GM21447 (cell line): ENCODE measurements around the gene NAALADL2.
"Not testable (repeated sequence)": the region's sequence is repeated elsewhere in the genome, so short reads cannot be mapped to it uniquely, and the experiment has no call there.

Experiments used
- ATAC-seq: cut with Tn5 transposase; IDR thresholded peaks from one replicate; pipeline ENCODE4 v1.9.1; 2021; ENCODE audit not compliant: unreplicated experiment

NAALADL2 gene

DNA sequence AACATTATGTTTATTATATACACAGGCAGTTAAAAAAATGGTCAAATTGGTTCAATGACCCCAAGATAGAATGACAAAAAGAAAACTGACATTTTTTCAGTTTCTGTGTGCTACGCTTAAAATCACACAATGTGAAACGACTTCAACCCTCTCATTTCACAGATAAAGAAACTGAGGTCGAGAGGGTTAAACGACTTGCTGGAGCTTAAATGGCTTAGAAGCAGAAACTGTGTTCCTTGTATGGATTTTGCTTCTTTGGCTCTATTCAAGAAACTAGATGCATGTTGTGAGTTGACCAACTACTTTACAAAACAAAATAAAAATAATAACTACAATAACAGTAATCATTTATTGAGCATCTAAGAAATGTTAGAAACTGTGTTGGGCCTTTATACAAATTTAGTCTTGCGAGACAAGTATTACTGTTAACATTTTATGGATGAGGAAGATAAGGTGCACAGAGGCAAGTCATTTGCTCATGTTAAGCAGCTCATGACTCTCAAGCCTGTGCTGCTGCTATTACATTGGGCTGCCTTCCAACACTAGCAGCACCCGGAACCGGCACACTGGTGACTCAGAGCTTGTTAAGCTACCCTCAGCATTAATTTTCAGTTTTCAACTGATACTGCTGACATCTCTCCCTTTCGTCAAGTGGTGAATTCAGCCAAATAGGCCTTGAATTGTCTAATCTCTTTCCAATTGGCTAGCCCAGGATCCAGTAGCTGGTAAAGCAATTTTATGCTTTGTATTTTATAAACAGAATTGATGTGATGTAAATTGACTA is 487.6 kb downstream of the NAALADL2 start:
- ATAC-seq, result no peak

- no peak for ATAC-seq
Measured at GRCh38 chr3:175349168-175349567, 490.0 kb downstream of the NAALADL2 start.

DNA sequence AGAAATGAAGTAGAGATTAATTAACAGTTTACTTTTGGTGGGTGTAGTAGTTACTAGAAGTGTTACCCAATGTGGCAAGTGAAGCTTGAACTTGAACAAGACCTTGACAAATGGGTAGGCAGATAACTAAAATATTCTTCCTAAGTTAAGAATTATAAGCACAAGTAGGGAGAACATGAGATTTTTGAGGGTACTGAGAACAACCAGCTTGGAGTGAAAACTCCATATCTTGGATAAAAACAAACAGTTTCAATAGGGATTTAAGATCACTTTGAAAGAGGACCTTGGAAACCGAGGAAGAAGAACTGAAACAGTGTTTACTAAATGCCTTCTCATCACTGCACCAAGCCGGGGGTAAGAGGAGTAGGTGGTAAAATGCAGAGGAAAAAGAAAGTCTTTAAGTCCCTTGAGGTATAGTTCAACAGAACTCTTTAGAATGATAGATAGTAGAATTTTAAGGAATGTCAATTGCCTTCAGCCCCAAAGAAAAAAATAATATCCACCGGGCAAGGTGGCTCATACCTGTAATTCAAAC is 496.7 kb downstream of the NAALADL2 start:
- no peak for ATAC-seq

DNA sequence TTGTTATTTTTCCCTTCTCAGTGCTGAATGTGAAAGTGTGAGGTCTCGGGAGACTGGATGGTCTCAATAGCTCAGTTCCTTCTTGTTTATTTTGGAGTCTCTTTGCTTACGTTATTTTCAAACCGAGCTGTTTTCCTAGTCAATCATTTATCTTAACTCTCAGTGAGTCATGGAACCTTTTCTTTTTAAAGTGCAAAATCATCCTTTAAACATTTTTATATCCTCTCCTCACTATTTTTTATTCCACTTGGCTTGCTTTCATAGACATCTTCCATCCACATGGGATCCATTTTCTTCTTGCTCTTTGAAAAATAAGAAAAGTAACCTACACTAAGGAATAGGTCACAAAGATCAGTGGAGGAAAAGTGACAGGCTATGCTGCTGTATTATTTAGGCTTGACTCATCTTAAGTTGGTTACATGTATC is 497.8 kb downstream of the NAALADL2 start:
- ATAC-seq, result no peak

- no peak for ATAC-seq
Measured at GRCh38 chr3:175357758-175358157, 498.6 kb downstream of the NAALADL2 start.

GRCh38 chr3:175358935-175359334 is 499.8 kb downstream of the NAALADL2 start:
- no peak for ATAC-seq

GRCh38 chr3:175370426-175370825 is 511.3 kb downstream of the NAALADL2 start:
- not testable (repeated sequence) for ATAC-seq

DNA sequence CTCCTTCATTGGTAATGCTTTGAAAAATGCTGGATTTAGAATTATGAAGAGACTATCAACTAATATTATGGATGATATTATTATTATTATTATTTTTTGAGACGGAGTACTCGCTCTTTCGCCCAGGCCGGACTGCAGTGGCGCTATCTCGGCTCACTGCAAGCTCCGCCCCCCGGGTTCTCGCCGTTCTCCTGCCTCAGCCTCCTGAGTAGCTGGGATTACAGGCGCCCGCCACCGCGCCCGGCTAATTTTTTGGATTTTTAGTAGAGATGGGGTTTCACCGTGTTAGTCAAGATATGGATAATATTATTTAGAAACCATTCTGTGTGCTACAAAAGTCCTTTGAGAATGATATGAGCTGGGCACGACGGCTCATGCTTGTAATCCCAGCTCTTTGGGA is 512.1 kb downstream of the NAALADL2 start:
- ATAC-seq, result not testable (repeated sequence)

GRCh38 chr3:175374705-175375104 is 515.6 kb downstream of the NAALADL2 start:
- ATAC-seq, result no peak

- ATAC-seq, result no peak
Measured at GRCh38 chr3:175378348-175378747, 519.2 kb downstream of the NAALADL2 start.

DNA sequence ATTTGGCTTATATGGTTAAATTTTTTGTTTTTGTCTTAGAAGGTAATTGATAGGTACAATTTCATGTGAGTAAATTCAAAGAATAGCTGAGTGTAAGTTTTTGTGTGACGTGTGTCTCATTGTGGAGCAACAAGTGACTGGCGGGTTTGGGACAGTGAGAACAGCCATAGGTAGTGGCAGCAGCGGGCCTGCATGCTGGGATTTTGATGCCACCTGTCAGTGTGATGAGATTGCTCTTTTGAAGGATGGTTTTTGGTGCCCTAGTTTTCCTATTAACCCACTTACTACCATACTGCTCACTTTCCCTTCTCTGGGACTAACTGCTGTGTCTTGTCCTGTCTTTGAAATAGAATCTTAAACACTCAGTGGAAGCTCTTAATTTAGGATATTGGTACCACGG is 522.6 kb downstream of the NAALADL2 start:
- ATAC-seq, result no peak

GRCh38 chr3:175383371-175383770 is 524.2 kb downstream of the NAALADL2 start:
- ATAC-seq, result no peak

DNA sequence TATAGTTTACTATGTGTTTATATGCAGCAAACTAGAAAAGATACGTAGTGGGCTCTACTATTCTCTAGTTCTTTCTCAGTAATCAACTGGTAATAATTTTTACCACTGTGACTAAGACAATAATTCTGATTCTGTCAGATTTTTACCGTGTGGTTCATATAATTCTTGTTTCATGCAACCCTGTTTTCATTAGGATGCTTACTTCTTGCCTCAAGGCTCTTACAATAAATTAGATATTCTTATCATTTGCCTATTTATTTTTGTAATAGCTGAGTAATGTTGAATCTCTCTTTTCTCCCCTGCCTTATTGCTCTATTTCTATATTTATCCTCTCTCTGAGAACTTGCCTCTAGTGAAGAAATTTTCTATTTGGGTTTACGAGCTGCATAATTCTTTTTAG is 524.7 kb downstream of the NAALADL2 start:
- ATAC-seq, result no peak

DNA sequence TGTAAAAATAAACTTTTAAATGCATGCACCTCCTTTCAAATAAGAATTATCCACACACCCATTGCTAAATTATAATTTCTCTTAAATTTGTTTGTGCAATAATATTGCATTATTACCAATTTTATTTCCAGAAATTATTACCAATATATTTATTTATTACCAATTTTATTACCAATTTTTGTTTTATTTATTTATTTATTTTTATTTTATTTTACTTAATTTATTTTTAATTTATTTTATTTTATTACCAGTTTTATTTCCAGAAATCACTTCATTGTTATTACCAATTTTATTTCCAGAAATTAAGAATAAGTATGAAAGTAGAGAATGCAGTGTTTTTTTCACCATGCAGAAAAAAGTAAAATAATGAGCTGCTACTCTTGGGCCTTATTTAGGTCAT is 525.4 kb downstream of the NAALADL2 start:
- ATAC-seq, result no peak

DNA sequence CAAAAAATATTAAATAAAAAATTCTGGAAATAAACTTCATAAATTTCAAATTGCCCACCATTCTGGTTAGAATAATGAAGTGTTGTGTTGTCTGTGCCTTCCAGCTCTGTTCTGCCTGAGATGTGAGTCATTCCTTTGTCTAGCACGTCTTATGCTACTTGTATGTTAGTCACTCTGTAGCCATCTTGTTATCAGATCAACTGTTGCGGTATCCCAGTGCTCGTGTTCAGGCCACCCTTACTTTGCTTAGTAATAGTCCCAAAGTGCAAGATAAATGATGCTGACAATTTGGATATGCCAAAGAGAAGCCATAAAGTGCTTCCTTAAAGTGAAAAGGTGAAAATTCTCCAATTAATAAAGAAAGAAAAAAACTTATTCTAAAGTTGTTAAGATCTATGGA is 527.5 kb downstream of the NAALADL2 start:
- ATAC-seq, result no peak

DNA sequence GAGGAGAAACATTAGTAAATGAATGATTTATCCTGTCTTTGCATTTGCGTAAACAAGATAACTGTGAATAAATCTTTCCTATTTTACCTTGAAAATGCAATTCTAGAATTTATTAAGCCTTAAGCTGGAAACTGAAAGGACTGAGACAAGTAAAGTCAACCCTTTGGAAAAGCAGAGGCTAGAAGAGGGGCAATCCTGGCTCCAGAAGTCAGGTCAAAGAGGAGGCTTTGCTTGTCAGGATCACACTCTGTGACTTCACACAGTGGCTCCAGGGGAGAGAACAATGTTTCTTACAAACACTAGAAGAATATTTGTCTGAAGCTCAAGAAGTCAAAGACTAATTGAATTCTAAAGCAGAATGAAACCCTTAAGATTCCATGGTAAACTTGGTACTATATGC is 530.4 kb downstream of the NAALADL2 start:
- ATAC-seq, result no peak

DNA sequence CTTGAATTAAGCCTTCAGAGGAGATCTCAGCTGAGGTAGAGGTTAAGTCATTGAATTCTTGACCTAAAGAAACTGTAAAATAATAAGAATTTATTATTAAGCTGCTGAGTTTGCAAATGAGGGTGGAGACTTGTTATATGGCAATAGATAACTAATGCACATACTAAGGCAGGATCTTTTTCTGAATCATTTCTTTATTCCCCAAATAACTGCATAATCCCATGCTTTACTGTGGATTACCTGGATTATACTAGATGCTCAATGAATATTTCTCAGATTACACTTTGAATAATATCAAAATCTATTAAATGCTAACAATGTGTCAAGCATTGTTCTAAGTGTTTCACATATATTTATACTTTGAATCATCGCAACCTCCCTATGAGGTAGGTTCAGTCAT is 532.5 kb downstream of the NAALADL2 start:
- ATAC-seq, result no peak

DNA sequence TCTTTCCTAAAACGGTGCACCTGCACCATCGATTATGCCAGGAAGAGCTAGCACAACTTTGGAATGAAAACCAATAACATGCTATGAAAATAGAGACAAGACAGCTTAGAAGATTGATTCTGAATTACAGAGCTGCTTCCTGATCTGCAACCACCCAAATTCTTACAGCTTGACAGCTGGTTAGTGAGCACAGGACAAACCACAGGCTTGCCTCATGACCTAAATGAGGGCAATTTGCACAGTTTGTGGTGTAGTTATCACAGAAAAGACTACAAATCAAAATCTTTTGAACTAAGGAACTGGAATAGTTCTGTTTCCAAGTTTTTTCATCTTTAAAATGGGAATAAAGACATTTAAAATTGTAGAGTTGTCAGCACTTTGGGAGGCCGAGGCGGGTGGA is 533.5 kb downstream of the NAALADL2 start:
- no peak for ATAC-seq

DNA sequence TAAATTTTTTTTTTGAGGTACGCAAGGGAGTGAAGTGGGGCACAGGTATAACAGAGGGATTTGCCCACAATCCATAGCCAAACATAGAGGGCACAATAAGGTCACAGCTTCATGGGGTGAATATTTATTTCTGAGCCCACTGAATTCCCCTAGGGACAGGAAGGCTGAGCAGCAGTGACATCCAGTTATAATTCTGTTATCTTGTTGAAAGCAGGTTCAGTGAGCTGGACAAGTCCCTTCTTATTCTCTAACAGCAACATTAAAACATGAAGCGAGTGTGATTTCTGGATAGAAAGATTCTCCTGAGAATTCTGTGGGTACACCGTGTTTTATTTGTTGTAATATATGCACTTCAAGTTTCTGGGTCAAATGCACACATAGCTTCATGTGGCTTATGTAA is 538.2 kb downstream of the NAALADL2 start:
- no peak for ATAC-seq

- no peak for ATAC-seq
Measured at GRCh38 chr3:175398676-175399075, 539.5 kb downstream of the NAALADL2 start.

DNA sequence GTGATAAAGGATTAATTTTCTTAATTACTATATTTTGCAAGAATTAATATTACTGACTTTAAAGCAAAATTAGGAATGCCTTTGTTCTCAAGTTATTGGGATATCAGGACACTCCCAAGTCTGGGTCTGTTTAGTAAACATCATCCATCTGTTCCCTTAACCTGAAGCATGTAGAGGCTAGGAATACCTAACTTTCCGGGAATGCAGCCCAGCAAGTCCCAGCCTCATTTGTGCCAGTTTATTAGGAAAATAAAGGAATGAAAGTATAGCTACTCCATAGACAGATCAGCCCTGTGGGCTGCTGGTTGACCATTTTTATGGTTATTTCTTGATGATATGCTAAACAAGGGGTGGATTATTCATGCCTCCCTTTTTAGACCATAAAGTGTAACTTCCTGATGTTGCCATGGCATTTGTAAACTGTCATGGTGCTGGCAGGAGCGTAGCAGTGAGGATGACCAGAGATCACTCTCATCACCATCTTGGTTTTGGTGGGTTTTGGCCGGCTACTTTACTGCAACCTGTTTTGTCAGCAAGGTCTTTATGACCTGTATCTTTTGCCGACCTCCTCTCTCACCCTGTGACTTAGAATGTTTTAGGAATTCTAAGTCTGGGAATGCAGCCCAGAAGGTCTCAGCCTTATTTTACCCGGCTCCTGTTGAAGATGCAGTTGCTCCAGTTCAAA is 540.2 kb downstream of the NAALADL2 start:
- ATAC-seq, result no peak

GRCh38 chr3:175404027-175404426 is 544.9 kb downstream of the NAALADL2 start:
- ATAC-seq, result no peak
